NCI-H128 (cell line): Measurements from ENCODE around the gene NPW.
A peak's percentile ranks its signal among the peaks of the same experiment; 100 is the strongest.

Experiments
- DNase-seq: peaks from one replicate; lab custom pipeline; 2025; ENCODE audit not compliant: unreplicated experiment; lab: John Stamatoyannopoulos, UW

NPW gene

GRCh38 chr16:2047330-2048115 is 27.9 kb downstream of the NPW start, which contains the start of the genes NTHL1 and TSC2:
NTHL1 (minus strand) TSS chr16:2047834; CDS start chr16:2047823, 11 bp downstream.
TSC2 (plus strand) TSS chr16:2047985; CDS start chr16:2048616, 631 bp downstream.
- DNase-seq = peak; percentile 61

DNA sequence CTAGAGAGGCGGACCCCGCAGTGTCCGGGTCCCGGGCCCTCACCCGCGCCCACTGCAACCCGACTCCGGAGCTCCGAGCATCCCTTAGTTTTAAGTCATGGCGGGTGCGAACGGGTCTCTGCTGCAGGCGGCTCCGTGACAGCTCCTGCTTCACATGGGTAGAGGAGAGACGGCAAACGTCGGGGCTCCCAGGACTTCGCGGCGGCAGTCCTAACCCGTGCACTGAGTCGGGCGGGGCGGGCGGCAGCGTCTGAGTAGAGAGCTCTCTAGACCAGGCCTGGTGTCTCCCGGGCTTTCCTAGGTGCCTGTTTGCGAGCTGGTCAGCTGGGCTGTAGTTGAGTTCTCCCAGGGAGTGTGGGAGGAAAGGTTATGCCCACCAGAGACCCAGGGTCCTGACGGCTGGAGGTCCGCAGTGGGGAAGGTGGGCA is 28.5 kb downstream of the NPW start:
- no peak for DNase-seq

DNA sequence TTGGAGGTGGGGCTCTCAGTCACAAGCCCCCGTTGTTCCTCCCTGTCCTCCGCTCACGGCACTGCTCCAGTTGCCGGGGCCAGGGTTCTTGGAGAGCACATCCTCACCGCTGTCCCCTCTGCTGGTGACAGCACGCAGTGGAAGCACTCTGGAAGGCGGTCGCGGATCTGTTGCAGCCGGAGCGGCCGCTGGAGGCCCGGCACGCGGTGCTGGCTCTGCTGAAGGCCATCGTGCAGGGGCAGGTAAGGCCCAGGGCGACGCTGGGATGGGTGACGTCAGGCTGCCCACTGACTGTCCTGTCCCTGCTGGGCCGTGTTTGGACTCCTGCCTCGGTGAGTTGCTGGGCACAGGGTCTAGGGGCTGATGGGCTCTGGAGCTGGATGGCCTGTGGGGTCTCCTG is 33.6 kb downstream of the NPW start:
- no peak for DNase-seq

GRCh38 chr16:2053897-2054296 is 34.3 kb downstream of the NPW start:
- DNase-seq = no peak

GRCh38 chr16:2054543-2055245 is 35.1 kb downstream of the NPW start:
- peak; percentile 55 for DNase-seq

- DNase-seq = no peak
Measured at GRCh38 chr16:2056077-2056476, 36.5 kb downstream of the NPW start.

GRCh38 chr16:2056681-2057407 is 37.3 kb downstream of the NPW start:
- DNase-seq = no peak

DNA sequence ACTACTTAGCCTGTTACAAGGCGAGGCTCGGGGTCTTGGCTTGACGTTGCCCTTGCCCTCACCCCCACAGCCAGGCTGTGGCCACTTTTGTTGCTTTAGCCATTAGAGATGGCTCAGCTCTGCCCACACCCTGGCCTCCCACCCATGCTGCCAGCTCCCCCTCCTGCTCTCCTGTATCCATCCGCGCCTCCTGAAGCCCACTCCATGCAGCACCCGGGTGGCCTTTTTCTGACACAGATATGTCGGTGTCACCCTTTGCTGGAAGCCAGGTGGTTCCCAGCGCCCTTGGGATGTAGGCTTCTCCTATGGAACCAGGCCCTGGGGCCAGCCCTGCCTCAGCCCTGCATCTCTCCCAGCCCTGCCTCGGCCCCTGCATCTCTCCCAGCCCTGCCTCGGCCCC is 37.9 kb downstream of the NPW start:
- no peak for DNase-seq

- DNase-seq = no peak
Measured at GRCh38 chr16:2058420-2058819, 38.8 kb downstream of the NPW start.

DNA sequence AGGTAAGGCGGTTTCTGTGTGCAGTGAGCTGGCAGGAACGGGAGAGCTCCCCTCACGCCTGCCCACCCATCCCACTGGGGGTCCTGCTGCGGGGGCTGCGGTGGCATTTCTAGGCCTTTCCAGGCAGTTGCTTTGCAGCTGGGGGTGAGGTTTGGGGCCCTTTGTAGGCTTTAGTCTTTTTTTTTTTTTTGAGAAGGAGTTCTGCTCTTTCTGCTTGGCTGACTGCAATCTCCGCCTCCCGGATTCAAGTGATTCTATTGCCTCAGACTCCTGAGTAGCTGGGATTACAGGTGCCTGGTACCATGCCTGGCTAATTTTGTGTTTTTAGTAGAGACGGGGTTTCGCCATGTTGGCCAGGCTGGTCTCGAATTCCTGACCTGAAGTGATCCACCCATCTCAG is 39.3 kb downstream of the NPW start:
- no peak for DNase-seq

- no peak for DNase-seq
Measured at GRCh38 chr16:2060346-2060745, 40.8 kb downstream of the NPW start.

GRCh38 chr16:2061023-2061422 is 41.4 kb downstream of the NPW start:
- DNase-seq = no peak

DNA sequence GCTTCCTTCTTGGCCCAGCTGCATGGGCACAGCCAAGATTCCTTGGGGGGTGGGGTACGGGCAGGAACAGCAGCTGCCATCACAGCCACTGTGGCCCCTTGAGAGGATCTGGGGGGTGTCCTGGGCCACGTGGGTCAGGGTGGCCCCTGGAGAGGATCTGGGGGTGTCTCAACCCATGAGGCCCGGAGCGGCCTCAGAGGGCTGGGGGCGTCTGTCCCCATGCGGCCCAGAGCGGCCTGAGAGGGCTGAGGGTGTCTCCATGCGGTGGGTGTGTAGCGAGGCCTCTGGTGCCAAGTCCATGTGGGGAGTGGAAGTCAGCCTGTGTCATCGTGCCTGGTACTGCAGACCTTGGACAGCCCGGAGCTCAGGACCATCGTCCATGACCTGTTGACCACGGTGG is 41.9 kb downstream of the NPW start:
- DNase-seq = no peak

DNA sequence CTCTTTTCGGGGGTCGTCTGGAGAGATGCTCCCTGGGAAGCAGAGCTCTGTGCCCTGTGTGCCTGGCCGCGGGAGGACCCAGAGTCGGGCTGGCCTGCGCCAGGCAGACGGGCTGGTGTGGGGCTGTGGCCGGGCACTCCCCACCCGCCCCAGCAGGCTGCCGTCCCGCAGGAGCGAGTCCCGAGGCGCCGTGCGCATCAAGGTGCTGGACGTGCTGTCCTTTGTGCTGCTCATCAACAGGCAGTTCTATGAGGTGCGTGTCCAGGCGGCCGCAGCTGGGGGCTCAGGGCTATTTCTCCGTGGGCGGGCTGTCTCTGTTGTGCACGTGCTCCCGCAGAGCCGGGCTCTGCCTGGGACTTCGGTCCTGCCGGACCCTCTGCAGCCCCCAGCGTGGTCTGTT is 43.2 kb downstream of the NPW start:
- DNase-seq = no peak

- DNase-seq = no peak
Measured at GRCh38 chr16:2063861-2064260, 44.3 kb downstream of the NPW start.

DNA sequence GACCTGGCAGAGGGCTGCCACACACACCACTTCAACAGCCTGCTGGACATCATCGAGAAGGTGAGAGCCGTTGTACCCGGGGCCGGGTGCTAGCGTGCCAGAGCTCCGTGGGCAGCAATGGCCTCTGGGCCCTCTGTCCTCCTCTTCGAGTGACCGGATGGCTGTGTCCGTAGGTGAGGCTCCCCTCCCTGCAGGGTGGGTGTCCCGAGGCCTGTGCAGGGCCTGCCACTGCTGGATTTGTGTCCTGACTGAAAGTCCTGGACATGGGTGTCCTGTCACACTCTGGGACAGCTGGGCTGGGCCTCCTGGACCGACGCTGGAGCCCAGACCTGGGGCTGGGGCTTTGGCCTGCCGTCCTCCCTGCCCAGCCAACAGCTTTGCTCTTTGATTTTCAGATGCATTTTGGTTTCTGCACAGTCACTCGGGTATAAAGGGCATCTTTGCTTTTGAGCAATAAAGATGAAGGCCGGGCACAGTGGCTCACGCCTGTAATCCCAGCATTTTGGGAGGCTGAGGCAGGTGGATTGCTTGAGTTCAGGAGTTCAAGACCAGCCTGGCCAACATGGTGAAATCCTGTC is 44.9 kb downstream of the NPW start:
- no peak for DNase-seq

GRCh38 chr16:2066139-2066538 is 46.6 kb downstream of the NPW start:
- DNase-seq = no peak
